Activated CD4-positive, alpha-beta T cell treated with anti-CD3 and anti-CD28 coated beads, Interleukin-10, Interleukin-2, amounts not matched to agents 100 ng/mL and 50 ng/mL, durations not matched to agents 16 hours and 8 hours (primary cell): ENCODE data around the gene RSPO4.

Experiments
- DNase-seq: peaks from one replicate; pipeline ENCODE4 v3.0.0-alpha.2; 2020

The RSPO4 gene

GRCh38 chr20:967796-968742 lies 34.0 kb downstream of the RSPO4 start:
- peak; percentile 56 for DNase-seq

GRCh38 chr20:965956-966355 lies 36.2 kb downstream of the RSPO4 start:
- no peak for DNase-seq

- DNase-seq: no peak
Observed at GRCh38 chr20:963795-964194, 38.3 kb downstream of the RSPO4 start.

GRCh38 chr20:962683-963082 lies 39.4 kb downstream of the RSPO4 start:
- DNase-seq: no peak

GRCh38 chr20:962223-962622 lies 39.9 kb downstream of the RSPO4 start:
- DNase-seq: no peak

- no peak for DNase-seq
Observed at GRCh38 chr20:961768-962167, 40.3 kb downstream of the RSPO4 start.

GRCh38 chr20:959996-960615 lies 42.0 kb downstream of the RSPO4 start:
- no peak for DNase-seq

GRCh38 chr20:958936-959815 lies 42.9 kb downstream of the RSPO4 start:
- no peak for DNase-seq

GRCh38 chr20:957544-957943 lies 44.6 kb downstream of the RSPO4 start:
- DNase-seq: no peak

GRCh38 chr20:956330-956951 lies 45.7 kb downstream of the RSPO4 start:
- peak; percentile 78 for DNase-seq

- DNase-seq: no peak
Observed at GRCh38 chr20:955656-956055, 46.5 kb downstream of the RSPO4 start.

- DNase-seq: no peak
Observed at GRCh38 chr20:955111-955510, 47.0 kb downstream of the RSPO4 start.

- no peak for DNase-seq
Observed at GRCh38 chr20:953742-954141, 48.4 kb downstream of the RSPO4 start.

- DNase-seq: no peak
Observed at GRCh38 chr20:952196-952795, 49.8 kb downstream of the RSPO4 start.

- DNase-seq: no peak
Observed at GRCh38 chr20:951384-952169, 50.5 kb downstream of the RSPO4 start.

GRCh38 chr20:949717-950116 lies 52.4 kb downstream of the RSPO4 start:
- no peak for DNase-seq

GRCh38 chr20:946826-947225 lies 55.3 kb downstream of the RSPO4 start:
- DNase-seq: no peak

GRCh38 chr20:945841-946240 lies 56.3 kb downstream of the RSPO4 start:
- no peak for DNase-seq

GRCh38 chr20:944774-945410 lies 57.2 kb downstream of the RSPO4 start:
- DNase-seq: no peak

GRCh38 chr20:944148-944547 lies 58.0 kb downstream of the RSPO4 start:
- no peak for DNase-seq

GRCh38 chr20:942611-943010 lies 59.5 kb downstream of the RSPO4 start:
- DNase-seq: no peak
